ENCODE data around the gene B3GNT7.
"Not testable (repeated sequence)": the region's sequence is repeated elsewhere in the genome, so short reads cannot be mapped to it uniquely, and the experiment has no call there.

GRCh38 chr2:231408304-231408703, 12.8 kb downstream of the B3GNT7 start:
- TF ChIP-seq CTCF, EZH2phosphoT487, EZH2 (IDR thresholded peaks at IDR 0.05): not testable (repeated sequence)

All from neural progenitor cell (in vitro differentiated cells).